KOPT-K1 (cell line): Measurements from ENCODE around the gene SNX1.
"Not testable (repeated sequence)": the region's sequence is repeated elsewhere in the genome, so short reads cannot be mapped to it uniquely, and the experiment has no call there.

Source experiments
- H3K27ac ChIP-seq: fragments of 200-600 bp; sonication (generic); 2 replicates; pipeline ENCODE4 v1.5.1; 2016; ENCODE audit warnings: antibody characterized with exemption, mild to moderate bottlenecking, low read depth, low read length; ENCODE audit not compliant: poor library complexity, severe bottlenecking
- H3K36me3 ChIP-seq: fragments of 200-600 bp; sonication (generic); 2 replicates; pipeline ENCODE4 v1.5.1; 2017; ENCODE audit warnings: antibody characterized with exemption, mild to moderate bottlenecking, low read length, moderate library complexity; ENCODE audit not compliant: insufficient read depth
- H3K9me3 ChIP-seq: fragments of 200-600 bp; sonication (generic); 2 replicates; pipeline ENCODE4 v1.5.1; 2017; ENCODE audit warnings: antibody characterized with exemption, low read length, mild to moderate bottlenecking; ENCODE audit not compliant: insufficient read depth, poor library complexity, severe bottlenecking

SNX1 gene

DNA sequence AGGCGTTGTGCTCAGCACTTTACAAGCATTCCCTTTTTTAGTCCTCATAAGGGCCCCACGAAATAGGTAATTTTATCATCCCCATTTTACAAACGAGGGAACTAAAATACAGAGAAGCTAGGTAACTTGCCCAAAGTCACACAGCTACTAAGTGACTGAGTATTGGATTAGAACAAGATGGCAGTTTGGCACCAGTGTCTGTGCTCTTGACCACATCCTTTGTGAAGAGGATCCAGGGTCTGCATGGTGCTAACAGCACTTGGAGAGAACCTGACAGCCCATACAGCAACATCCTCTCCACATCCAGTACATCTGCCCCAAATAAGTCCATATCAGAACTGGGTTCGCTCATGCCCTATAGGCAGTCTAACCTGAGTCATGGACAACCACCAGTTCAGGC lies 27.6 kb upstream of the SNX1 start:
- no peak overlapping the region for H3K27ac ChIP-seq
- H3K9me3 ChIP-seq, result no peaks in the 10 kb centered on the region
- peaks cover 20% of the 10 kb centered on the region for H3K36me3 ChIP-seq

DNA sequence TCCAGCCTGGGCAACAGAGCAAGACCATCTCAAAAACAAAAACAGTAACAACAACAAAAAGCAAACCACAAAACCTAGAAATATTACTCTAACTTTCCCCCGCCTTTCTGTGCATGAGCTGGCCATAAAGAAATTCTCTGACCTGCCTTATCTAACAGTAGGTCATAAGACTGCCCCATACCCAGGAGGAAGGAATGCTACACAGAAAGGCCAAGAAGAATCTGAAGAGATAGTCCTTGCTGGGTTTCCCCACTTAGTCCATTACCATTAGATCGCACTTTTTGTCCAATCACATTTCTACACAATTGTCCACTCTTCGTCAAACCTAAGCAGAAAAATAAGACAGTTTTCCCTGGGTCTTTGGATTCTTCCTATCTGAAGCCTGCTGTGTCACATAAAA lies 25.7 kb upstream of the SNX1 start:
- H3K36me3 ChIP-seq, result peaks cover 28% of the 10 kb centered on the region
- no peaks in the 10 kb centered on the region for H3K9me3 ChIP-seq
- H3K27ac ChIP-seq, result no peak overlapping the region

DNA sequence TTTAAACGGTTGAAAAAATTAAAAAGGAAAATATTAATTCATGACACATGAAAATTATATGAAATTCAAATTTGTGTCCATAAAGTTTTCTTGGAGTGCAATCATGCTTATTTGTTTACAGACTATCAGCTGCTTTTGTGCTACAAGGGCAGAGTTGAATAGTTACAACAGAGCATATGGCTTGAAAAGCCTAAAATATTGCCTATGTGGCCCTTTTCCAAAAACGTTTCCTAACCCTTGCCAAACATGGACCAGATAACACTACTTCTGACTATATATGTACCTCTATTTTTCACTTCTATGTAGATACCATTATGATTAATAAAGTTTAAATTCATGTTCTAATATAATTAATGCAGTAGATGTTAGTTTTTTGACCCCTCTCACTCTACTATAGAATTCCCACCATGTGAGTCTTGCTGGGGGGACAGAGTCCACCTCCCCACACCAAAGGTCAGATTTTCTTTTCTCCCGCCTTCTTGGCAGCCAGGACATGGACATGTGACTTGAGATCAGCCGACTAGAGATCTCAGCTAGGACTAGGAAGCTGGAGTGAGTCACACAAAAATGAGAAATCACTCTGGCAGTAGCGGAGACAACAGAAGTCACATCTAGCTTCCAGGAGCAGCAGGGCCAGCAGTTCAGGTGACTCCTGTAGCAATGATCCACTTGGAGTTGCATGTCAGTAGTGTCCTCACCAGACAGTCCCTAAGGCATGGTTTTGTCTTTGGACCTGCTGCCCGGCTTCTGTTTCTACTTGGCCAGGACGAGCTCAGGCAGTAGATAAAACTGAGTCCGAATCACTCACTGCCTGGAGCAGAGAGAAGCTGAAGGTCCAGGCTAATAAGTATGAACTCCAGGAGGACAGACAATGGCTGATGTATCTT lies 24.6 kb upstream of the SNX1 start:
- Histone ChIP-seq H3K36me3 (peaks cover 33% of the 10 kb centered on the region), H3K9me3 (no peaks in the 10 kb centered on the region), H3K27ac (no peak overlapping the region)

DNA sequence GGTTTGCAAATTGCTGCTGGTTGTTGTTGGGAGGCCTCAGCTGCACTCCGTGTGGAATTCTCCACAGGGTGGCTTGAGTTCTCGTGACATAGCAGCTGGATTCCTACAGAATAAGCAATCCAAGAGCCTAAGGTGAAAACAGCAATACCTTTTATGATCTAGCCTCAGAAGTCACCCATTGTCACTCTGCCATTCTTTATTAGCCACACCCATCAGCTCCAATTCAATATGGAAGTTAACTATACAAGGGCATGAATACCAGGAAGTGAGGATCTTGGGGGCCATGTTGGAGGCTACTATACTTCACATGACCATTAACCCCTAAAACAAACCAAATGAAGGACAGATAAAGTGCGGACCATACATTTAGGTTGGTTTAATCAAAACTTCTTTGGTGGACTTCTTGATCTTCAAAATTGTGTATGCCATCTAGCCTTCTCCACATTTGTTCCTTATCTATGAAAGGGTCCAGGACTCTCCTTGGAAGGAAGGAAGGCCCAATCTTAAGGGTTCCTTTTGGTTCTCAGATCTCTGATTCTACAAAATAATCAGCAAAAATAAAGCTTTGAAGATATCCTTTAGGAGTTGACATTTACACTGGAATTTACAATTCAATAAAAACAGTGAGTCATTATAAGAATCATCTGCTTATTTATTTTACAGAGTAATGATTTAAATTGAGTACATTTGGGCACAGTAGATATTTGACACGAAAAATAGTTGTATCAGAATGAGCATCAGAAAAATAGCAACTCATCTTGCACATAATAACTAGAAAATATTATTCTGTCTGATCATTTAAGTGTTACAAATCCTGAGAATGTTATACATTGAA lies 23.6 kb upstream of the SNX1 start:
- Histone ChIP-seq H3K36me3 (peaks cover 33% of the 10 kb centered on the region), H3K9me3 (no peaks in the 10 kb centered on the region), H3K27ac (no peak overlapping the region)

DNA sequence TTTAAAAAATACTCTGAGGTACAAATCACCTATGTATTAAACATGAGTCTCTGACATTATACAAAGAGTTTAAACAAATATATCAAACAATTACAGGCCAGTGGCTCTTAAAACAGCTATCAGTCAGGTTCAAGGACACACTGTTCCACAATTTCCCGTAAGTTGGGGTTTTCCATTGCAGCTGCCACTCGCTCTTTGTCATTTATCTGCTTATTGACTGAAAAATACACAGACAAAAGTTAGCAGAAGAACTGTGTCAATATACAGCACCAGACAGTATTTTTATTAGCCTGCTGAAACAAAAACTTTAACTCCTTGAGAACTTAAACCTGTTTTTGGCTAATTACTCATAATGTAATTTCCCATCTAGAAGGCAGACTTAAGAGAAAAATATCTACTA lies 23.0 kb upstream of the SNX1 start:
- no peak overlapping the region for H3K27ac ChIP-seq

DNA sequence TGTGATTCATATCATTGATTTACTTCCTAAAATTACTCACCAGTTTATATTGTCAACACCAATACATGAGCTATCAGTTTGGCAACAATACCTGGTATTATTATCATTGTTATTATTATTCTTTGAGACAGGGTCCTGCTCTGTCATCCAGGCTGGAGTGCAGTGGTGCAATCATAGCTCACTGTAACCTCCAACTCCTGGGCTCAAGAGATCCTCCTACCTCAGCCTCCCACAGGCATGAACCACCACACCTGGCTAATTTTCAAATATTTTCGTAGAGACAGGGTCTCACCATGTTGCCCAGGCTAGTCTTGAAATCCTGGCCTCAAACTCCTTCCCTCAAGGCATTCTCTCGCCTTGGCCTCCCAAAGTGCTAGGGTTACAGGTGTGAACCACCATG lies 22.3 kb upstream of the SNX1 start:
- not testable (repeated sequence) for H3K9me3 ChIP-seq, H3K27ac ChIP-seq
- peaks cover 33% of the 10 kb centered on the region for H3K36me3 ChIP-seq

More for the DNA sequence above, 23.0 kb upstream of the SNX1 start:
- Histone ChIP-seq H3K36me3 (peaks cover 33% of the 10 kb centered on the region), H3K9me3 (no peaks in the 10 kb centered on the region)

DNA sequence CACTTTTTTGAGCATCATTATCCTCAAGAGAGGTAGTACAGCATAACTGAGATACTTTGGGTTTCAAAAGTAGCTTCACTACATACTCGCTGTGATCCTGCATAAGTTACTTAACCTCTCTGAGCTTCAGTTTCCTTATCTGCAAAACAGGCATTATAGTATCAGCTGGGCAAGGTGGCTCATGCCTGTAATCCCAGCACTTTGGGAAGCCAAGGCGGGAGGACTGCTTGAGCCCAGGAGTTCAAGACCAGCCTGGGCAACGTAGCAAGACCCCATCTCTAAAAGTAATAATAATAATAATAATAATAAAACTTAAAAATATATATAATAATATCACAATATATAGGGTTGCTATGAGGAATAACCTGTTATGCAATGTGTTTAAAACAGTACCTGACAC lies 13.0 kb upstream of the SNX1 start:
- no peak overlapping the region for H3K27ac ChIP-seq
- H3K36me3 ChIP-seq, result peaks cover 18% of the 10 kb centered on the region
- H3K9me3 ChIP-seq, result no peaks in the 10 kb centered on the region

DNA sequence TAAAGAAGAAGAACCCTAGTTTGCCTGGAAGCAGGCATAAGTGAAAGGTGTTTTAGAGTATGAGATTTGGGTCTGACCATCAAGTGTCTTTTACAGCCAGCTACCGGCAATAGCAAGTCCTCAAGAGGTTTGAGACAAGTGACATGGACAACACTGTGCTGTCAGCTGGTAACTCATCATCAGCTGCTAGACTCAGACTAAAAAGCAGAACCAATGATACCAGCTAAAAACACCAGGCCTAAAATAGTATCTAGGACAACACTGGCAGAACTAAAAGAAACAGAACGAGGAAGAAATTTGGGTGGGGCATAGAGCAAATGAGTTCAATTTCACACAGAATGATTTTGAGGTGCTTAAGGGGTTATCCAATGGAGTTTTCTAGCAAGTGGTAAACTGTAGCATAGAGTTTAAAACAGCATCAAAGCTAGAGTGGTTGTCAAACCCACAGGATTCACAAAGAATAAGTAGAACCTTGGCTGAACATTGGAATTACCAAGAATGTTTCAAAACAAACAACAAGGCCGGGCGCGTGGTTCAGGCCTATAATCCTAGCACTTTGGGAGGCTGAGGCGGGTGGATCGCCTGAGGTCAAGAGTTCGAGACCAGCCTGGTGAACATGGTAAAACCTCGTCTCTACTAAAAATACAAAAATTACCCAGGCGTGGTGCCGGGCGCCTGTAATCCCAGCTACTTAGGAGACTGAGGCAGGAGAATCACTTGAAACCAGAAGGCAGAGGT lies 6.1 kb upstream of the SNX1 start:
- no peaks in the 10 kb centered on the region for H3K9me3 ChIP-seq

DNA sequence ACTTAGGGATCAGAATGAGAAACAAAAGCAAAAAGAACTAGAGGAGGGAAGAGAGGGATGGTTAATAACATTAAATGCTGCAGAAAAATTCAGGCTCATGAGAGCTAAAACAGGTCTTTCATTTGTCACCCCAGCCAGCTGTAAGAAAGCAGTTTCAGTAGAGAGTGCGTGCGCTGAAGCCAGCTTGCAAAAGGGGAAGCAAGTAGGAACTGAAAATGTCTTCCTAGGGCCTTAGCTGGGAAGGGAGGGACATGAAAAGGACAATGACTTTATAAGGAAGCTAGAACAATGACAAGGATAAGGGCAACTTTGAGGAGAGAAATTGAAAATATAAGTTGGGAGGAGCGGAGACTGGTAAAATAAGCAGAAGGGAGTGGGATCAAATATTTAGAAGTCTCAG lies 5.3 kb upstream of the SNX1 start:
- no peak overlapping the region for H3K27ac ChIP-seq

More for the DNA sequence above, 6.1 kb upstream of the SNX1 start:
- Histone ChIP-seq H3K27ac (no peak overlapping the region), H3K36me3 (peaks cover 26% of the 10 kb centered on the region)

DNA sequence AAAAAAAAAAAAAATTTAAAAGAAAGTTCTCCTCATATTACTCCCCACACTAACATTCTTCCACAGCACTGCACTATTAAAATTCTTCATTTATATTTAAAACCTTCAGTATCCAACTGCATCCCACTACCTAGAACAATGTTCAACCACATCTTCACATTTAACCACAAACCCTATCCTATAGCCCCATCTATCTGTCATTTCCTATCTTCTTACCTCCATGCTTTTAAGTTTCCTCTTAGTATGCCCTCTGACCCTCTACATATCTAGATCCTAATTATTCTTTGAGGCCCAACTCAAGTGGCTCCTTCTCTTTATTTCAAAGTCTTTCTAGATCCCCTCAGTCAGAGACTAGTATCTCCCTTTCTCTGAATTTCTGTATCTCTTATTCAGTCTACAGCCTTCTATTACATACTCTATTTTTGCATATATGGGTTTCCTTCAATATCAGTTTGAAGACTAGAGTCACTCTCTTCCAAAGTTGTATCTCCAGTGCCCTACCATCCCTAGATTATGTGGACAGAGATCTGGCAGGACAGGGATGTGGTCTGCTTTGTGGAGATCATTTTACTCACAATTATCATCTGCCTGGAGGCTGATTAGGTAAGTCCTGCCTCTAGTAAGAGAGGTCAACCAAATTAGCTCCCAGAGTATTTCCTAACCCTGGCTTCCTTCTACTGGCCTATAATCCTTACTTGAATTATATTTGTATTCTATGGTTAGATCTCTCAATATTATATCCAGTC lies 3.5 kb upstream of the SNX1 start:
- H3K27ac ChIP-seq, result no peak overlapping the region
- H3K36me3 ChIP-seq, result peaks cover 25% of the 10 kb centered on the region
- no peaks in the 10 kb centered on the region for H3K9me3 ChIP-seq

More for the DNA sequence above, 5.3 kb upstream of the SNX1 start:
- H3K9me3 ChIP-seq, result no peaks in the 10 kb centered on the region
- peaks cover 26% of the 10 kb centered on the region for H3K36me3 ChIP-seq

DNA sequence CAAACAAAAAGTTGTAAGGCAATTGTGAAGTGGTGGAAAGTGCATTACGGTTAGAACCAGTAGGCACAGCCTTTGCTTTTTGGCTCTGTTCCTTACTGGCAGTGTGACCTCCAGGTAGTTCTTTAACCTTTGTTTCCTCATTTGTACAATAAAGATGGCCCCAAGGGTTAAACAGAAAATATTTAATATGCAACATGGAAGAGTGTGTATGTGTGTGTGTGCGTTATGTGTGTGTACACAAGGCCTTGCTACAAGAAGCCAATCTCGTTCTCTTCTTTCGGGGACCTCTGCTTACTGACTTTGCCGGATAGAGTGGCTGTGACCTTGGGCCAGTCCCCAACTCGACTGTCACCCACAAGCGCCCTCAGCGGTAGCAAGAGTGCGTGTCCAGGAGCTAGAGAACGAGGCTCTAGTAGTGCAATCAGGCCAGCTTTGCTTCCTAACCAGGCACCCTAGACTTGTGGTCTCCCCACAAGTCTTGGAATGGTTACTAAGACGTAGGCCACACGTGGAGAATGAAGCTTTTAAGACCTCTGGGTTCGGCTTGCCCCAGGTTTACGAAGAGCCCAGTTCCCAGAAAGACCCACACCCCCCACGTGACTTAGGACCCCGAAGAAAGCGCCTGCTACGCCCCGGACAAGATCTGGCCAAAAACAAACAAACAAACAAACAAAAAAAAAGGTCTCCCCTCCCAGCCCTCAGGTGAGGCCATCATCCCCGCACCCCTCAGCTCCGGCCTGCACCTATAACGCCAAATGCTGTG lies 2.7 kb upstream of the SNX1 start:
- Histone ChIP-seq H3K27ac (peak overlapping the region; percentile 93), H3K36me3 (peaks cover 17% of the 10 kb centered on the region), H3K9me3 (no peaks in the 10 kb centered on the region)

DNA sequence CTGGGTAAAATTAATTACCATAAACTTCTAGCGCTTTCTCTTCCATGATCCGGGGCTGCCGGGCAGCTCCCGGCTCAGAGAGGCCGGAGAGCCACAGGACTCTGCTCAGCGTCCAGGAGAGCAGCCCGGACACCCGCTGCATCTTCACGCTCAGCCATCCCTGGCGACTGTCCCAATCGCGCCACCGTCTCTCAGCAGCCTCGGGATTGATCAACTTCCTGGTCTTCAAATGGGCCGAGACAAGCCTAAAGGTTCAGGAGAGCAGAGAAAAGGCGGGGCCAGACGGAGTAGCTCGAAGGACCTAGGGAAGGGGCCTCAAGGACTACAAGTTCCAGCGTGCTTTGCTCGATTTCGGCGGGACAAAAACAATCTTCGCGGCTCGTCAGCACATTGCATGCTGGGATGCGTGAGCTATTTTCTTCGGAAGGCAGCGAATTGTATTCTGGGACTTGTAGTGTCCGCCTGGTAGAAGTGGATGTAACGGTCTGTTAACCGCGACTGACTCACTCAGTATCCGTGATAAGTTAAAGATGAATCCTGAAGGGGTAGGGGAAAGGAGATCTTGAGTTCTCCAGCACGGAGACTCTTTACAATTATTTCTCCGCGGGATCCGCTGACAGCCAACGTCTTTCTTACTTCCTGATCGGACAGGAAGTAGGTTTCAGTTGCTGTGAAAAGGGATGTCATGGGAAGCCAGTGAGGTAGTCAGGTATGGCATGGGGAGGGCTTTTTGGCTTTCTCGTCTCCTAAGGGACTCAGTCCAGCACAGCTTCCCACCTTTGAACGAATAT lies 2.0 kb upstream of the SNX1 start, which contains the start of gene CIAO2A:
TSS of gene CIAO2A (minus strand) at position 212 of the 791 bp plus-strand sequence. CDS start at position 142, 70 bp downstream.
- Histone ChIP-seq H3K36me3 (peaks cover 9% of the 10 kb centered on the region; the same call in 1 of the 2 replicates), H3K27ac (peak within 1 kb of the TSS; percentile 93), H3K9me3 (no peaks in the 10 kb centered on the region)

DNA sequence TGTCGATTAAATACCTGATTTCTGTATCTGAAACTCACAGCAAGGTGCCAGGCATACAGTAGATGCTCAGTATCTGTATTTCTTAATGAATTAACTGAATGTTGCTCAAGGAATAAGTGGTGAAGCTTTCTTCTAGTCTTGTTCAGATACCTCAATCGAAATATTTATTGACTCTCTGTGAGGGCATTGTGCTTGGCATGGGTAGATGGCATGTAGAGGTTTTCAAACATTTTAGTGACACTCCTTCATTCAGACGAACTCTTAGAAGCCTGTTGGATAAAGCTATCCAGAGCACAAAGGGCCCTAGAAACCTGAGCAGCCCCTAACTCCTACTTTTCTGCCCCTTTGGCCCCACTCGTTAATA lies 369 bp upstream of the SNX1 start:
- peak overlapping the region; percentile 93 for H3K27ac ChIP-seq
- H3K36me3 ChIP-seq, result no peaks in the 10 kb centered on the region
- no peaks in the 10 kb centered on the region for H3K9me3 ChIP-seq
